Activated CD4-positive, alpha-beta T cell treated with anti-CD3 and anti-CD28 coated beads, Interleukin-2, Interleukin-6, amounts not matched to agents 100 ng/mL and 50 ng/mL, durations not matched to agents 16 hours and 8 hours (primary cell): ENCODE results near the gene OPCML.

Source experiments
- DNase-seq: peaks from one replicate; pipeline ENCODE4 v3.0.0-alpha.2; 2020

OPCML gene

DNA sequence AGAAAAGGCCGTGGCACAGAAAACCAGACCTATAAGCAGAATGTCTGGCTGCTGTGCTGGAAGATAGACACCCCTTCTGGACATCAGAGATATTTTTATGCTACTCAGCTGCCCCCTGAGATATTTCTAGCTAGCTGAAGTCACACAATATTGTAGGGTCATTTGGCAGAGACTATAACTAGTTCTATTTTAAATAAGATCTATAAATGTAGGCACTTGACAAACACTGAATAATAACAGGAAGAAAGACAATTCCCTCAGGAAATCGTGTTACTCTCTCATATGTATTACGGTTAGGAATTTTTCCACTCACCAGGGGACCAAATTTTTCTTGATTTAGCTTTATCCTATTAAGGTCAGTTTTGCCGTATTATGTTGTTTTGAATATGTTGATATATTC is 845.4 kb downstream of the OPCML start:
- DNase-seq, result no peak

DNA sequence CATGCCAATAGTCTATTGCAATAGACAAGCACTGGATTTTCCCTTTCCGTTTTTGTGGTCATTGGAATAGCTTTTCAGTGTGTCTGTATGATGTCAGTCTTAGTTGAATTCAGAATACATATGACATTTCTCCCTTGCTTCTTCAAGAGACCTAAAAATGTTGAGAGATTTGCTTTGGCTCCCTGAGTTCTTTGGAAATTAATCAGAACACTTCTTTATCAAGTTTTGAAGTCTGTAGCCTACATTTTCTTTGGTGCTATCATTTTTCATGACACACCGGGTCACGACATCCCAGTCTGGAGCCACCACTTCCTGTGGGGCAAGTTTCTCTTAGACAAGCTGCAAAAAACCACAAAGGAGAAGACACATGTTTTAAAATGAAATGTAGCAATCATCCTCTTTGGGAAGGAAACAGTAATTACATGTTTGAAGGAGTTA is 847.1 kb downstream of the OPCML start:
- no peak for DNase-seq

DNA sequence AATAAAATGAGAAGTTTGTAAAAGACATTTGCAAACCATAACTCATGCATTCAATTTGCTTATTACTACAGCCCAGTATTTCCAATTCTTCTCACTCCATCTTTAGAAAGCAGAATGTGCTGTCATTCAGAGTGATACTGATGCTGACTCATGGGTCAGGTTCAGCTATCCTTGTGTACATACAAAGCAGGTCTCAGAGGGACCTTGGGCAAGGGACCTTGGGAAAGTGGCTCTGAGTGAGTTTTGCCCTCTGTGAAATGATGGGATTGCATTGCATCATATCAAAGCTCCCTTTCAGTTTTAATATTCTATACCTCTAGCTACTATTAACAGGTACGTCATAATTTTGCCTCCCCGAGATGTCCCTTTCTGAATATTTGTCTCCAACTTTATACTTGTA is 848.7 kb downstream of the OPCML start:
- DNase-seq, result no peak

DNA sequence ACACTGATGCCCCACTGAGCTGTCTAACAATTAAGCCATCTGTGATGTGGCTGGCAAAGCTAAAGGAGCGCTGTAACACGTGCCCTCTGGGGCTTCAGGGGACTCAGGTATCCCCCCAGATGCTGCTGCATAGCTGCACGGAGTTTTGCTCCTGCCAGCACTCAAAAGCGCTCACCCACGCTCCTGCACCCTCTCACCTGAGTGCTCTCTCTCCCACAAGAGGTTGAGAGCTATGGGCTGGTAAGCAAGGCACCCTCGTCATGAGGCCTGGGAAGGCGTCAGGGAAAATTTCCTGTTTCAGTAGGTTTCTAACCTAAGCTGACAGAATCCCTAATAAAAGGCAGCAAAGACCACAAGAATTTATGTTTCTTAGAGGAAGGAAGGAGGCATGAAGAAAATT is 850.3 kb downstream of the OPCML start:
- DNase-seq, result no peak

DNA sequence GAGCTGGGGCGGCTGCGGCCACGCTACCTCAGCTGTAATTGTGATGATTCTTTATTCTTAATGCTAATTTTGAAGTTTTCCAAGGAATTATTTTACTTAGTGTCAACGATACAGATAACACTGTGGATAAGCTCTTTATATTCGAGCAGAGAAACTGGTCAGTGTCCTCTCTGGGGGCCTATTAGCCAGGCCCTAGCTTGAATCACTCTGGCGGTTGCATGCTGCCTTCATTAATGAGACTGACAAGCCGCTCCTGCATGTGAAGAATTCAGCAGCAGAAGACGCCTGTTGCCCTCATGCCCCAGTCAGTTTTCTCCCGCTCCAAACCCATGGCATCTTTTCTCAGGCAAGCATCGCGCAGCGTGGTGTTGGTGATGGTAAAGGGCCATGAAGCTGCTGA is 851.7 kb downstream of the OPCML start:
- DNase-seq, result no peak

DNA sequence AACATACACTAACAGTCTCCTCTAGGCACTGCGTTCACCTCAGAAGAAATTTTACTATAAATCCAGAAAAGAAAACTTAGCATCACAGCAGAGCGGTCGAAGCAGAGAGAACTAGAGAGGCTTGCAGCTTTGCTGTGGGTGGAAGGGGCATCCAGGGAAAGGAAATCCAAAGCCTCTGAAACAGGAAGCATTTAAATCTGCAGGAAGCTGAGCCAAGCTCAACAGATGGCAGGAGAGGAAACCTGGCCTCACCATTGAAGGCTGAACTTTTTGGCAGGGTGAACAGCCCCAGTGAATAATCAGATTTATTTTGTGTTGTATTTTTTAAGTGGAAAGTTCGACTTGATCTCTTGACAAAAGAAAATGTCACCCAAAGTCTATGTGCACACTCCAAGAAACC is 858.1 kb downstream of the OPCML start:
- no peak for DNase-seq

- DNase-seq, result no peak
These were observed 860.4 kb downstream of the OPCML start for GRCh38 chr11:132671851-132672370.

GRCh38 chr11:132670921-132671675 is 861.2 kb downstream of the OPCML start:
- DNase-seq, result no peak

DNA sequence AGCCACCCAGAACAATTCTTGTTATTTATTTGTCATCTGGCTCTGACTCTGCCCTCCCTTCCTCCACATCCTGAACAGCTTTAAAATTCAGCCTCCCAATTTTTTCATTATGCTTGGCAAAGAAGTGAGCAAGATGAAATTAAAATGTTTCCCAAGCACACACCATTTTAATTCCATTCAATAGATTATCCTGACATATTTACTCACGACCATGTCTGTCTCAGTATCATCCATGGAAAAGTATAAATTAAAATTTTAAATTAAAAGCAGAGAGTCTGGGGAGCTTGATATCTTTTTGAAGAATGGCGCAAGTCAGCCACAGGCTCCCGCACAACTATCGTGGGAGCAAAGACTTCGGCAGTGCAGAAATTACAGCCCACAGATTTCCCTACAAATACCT is 862.4 kb downstream of the OPCML start:
- no peak for DNase-seq

DNA sequence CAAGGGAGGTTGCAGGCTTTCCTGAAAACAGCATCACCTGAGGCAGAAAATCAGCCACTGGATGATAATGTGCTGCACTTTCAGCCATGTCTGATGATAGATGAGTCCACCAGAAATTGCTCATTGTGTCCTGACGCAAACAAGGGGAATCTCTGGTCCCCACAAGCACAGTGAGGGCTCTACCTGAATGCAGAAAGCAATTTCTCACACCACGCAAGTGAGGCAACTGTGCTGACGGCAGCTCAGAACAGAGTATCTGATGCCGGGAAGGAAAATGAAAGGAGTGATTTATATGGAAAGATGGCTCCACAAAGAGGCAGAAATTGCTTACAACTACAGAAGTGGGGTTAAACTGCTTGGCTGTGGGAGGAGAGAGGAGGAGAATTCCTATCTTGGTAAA is 867.1 kb downstream of the OPCML start:
- no peak for DNase-seq

- no peak for DNase-seq
These were observed 873.6 kb downstream of the OPCML start for GRCh38 chr11:132658696-132659095.

GRCh38 chr11:132658004-132658403 is 874.3 kb downstream of the OPCML start:
- DNase-seq, result no peak

GRCh38 chr11:132655187-132655855 is 877.0 kb downstream of the OPCML start:
- no peak for DNase-seq

GRCh38 chr11:132653237-132653636 is 879.1 kb downstream of the OPCML start:
- DNase-seq, result no peak

- no peak for DNase-seq
These were observed 881.2 kb downstream of the OPCML start for GRCh38 chr11:132650969-132651720.

- DNase-seq, result no peak
These were observed 883.0 kb downstream of the OPCML start for GRCh38 chr11:132649277-132649676.

DNA sequence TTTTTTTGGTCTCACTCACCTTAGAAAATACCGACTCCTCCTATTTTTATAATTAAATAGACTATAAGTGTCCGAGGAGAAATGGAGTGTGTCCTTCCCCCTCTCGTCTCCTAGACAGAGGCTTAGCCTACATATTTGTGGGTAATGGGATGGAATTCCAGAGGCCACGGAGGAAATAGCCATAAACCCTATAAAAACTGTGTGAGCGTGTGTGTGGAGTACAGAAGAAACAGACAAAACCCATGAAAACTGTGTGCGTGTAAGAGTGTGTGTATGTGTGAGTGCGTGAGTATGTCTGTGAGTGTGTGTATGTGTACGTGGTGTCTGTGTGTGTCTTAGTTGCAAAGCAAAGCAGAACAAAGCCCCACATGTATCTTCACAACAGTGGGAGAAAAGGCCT is 883.5 kb downstream of the OPCML start:
- DNase-seq, result no peak

GRCh38 chr11:132646890-132647289 is 885.4 kb downstream of the OPCML start:
- DNase-seq, result no peak

DNA sequence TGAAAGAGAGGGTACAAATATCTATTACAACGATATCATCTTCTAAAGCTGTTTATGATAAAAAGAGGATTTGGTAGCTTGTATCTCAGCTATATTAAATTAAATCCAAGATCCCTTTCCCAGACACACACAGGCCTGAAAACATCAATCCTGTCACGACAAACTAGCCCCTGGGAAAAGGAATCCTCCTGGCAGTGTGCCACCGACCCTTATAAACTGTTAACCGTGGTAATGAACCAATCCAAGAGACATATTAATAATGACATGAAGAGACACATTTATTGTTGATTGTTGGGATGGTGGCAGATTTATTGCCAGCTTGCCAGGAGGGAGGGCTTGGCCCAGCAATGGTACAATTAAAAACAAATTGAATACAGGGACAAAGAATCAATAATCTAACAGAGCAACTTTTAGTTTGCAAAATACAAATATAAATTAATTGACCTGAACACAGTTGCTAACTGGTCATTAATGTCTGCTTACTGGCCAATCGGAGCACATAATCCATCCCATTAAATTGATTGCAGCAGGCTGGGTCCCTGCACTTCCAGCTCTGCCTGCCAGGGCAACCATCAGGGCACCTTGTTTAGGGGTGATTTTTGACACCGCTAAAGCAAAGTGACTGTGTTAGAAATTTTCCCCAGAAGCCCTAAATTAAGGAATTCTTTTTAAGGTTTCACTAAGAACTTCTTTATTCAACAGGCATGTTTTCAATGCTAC is 887.6 kb downstream of the OPCML start:
- no peak for DNase-seq

GRCh38 chr11:132643239-132643638 is 889.1 kb downstream of the OPCML start:
- no peak for DNase-seq

DNA sequence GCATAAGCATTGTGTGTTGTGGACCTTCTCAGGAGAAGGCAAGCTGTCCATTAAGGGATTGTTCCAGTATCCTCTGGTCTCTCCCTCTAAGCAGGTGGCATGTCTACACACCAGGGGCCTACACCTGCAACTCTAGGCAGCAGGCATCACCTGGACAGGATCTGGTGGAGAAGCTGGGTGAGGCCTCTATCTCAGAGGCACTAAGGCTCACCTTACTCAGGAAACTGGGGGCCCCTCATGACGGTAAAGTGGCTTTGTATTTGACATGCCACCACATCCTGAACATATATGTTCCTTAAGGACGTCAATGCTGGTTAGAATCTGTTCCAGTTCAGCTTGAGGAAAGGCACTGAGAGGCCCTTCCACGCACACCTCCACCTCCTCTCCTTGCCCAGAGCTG is 891.3 kb downstream of the OPCML start:
- no peak for DNase-seq

DNA sequence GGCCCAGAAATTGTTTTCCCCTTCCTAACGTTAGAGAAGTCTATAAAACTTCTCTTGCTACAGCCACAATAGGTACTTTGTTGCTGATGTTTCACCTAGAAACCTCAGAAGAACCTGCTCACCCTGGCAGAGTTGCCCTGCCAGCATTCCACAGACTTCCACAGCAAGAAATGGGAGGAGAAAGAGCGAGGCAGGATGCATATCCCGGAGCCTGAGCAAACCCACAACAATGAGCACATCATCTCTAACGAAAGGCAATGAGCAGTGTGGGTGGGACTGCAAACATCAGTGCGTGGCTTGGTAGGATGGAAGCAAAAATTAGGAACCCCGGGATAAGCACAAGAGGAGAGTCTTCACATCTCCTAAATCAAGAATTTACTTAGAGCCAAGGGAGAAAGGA is 892.3 kb downstream of the OPCML start:
- no peak for DNase-seq

DNA sequence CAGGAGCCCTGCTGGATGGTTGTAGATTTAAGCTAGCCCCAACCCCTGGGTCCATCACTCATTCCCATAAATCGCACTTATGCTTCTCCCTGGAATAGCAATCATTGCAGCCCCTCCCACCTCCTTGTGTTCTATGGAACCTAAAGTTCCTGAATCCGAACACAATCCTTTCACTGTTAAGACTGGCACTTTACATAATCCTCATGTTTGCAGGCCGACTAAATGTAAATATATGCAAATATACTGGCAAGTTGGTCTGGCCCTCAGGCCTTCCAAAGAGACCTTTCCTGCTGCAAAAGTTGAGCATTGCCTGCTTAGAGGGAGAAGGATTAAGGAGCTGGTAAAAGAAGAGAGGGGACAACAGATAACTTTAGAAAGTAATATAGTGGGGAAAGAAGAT is 892.9 kb downstream of the OPCML start:
- DNase-seq, result no peak
